ENCODE results near the gene LAMA5.

Gene LAMA5

DNA sequence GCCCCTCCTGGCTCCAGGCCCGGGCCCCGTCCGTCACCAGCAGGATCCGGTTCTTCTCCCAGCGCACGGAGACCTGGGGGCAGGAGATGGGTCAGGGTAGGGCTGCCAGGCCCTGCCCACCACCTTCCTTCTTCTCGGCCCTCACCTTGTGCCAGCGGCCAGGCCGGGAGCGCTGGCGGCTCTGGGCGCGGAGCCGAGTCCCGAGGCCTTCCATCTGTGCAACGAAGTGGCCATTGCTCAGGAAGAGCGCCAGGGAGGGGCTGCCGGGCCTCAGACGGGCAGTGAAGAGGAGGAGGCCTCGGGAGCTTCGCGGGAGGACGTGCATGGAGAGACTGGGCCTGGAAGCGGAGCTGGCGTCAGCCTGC, 56.4 kb downstream of the LAMA5 start:
- no peak for DNase-seq

DNA sequence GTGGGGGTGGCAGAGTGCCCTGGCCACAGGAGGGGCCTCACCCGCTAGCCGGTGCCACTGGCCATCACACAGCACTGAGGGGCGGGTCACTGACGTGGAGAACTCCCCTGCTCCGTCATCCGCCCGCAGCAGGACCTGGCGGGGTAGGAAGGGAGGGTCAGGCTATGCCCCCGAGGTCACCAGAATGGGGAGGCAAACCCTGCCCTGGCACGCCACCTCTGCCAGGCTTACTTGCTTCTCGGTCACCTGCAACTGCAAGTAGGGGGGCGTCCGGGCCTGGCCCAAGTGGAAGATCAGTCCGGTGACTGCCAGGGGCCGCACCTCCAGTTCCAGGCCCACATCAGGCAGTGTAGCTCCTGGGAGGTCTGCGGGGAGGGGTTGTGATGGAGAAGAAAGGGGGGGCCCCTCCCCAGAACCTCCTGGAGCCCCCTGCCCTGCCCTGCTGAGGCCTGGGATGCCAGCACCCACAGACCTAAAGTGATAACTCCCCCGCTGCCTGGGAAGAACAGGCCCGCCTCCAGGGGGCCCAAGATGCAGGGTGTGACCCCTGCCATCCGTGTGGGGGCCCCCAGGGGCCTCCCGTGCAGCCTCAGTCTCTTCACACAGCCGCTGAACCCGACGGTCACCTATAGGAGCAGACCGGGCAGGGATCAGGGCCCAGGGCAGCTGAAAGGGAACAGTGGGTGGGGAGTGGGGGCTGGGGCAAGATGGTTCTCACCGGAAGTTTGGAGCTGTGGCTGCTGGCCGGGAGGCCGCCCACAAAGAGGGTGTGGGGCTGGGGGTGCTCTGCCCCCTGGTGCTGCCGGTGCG, 57.0 kb downstream of the LAMA5 start:
- no peak for DNase-seq

DNA sequence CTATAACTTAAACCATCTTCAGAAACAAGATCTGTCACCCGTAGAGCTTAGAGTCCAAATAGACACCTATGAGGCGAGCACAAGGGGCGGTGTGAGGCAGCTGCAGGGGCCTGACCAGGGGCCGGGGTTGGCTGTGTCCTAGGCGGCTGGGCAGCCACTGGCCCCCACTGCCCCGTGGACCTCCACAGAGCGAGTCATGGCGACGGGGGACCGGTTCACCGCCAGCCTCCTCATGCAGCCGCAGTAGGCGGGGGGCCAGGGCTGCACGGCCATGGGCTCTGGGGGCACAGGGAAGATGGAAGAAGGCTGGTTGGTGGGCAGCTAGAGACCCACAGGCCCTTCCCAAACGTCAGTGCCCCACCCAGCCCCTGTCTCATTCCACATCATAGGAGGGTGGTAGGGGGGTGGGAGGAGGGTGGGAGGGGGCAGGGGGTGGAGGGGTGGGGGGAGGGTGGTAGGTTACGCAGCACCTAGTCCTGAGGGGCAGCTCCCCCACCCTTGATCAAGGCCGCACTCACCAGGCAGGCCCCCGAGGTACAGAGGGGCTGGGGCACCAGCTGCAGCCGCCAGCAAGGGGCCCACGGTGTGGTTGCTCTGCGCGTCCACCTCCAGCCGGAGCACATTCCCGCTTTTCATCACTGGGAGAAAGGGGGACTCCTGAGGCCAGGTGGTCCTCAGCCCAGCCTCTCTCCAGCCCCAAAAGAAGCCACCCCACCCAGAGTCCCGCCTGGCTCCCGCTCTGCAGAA, 57.7 kb downstream of the LAMA5 start:
- no peak for DNase-seq

DNA sequence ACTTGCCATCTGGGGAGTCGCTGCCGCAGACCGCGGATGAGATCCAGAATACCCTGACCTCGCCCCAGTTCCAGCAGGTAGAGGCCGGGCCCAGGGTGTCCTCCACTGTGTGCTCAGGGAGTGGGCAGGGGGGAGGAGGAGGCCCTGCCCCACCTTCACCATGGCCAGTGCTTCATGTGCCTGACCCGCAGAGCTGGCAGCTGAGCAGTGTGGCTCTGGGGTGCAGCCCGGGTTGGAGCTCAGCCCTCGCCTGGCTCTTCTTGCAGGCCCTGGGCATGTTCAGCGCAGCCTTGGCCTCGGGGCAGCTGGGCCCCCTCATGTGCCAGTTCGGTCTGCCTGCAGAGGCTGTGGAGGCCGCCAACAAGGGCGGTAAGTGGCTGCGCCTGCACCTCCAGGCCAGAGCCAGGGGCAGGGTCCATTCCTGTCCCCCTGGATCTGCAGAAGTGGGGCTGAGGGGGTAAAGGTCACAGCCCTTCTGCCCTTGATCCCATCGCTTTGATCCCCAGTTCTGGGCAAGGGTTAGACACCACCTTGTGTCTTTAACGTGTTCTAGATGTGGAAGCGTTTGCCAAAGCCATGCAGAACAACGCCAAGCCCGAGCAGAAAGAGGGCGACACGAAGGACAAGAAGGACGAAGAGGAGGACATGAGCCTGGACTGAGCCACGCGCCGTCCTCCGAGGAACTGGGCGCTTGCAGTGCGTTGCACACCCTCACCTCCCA, 58.9 kb downstream of the LAMA5 start:
- DNase-seq, result no peak

DNA sequence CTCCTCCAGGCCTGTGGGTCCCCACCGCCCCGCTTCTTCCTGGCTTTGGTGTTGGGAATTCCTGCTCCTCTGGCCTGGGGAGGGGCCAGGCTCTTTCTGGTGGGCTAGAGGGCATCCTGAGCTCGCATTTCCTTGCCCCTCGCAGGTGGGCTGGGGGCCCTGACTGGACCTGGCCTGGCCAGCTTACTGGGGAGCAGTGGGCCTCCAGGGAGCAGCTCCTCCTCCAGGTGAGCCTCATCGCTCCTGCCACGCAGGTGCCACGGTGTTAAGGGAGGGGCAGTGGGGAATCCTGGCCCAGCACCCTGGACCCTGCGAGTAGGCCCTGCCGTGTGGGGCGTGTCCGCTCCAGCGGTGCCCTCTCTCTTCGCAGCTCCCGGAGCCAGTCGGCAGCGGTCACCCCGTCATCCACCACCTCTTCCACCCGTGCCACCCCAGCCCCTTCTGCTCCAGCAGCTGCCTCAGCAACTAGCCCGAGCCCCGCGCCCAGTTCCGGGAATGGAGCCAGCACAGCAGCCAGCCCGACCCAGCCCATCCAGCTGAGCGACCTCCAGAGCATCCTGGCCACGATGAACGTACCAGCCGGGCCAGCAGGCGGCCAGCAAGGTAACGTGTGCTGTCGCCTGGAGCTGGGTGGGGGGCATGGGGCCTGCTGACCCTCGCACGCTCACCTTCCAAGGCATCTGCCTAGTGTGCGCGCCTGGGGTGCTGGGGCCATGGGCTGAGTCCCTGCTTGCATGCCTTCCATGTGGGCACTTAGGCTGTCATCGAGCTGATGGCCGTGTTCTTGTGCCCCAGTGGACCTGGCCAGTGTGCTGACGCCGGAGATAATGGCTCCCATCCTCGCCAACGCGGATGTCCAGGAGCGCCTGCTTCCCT, 59.6 kb downstream of the LAMA5 start:
- no peak for DNase-seq

DNA sequence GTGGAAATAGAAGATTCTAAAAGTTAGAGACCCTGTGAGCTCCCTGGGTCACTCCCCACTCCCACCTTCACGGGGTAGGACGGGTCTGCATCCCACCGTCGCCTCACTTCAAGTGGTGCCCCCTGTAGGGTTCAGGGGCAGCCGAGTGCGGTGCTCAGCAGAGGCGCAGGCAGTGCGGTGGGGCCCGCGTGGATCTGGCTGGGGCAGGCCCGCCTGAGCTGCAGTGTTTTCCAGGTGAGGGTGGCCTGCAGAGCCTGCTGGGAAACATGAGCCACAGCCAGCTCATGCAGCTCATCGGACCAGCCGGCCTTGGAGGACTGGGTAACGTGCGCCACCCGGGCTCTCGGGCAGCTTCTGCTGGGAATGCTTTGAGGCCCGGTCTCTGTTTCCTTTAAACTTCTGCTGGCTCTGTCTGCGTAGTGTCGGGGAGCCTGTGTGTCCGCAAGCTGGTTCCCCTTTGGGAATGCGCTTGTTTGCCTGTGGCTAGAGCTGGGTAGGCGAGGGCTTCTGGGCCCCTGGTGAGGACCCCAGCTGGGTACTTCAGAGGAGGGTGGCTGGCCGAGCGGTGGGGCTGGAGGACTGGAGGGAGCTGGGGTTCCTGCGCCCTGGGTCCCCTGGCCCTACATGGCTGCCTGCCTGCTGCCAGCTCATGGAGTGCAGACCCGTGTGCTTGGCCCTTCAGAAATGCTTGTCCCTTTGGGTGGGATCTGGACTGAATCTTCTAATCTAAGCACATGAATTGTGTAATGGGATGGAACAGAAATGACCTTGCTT, 60.5 kb downstream of the LAMA5 start:
- DNase-seq, result no peak

DNA sequence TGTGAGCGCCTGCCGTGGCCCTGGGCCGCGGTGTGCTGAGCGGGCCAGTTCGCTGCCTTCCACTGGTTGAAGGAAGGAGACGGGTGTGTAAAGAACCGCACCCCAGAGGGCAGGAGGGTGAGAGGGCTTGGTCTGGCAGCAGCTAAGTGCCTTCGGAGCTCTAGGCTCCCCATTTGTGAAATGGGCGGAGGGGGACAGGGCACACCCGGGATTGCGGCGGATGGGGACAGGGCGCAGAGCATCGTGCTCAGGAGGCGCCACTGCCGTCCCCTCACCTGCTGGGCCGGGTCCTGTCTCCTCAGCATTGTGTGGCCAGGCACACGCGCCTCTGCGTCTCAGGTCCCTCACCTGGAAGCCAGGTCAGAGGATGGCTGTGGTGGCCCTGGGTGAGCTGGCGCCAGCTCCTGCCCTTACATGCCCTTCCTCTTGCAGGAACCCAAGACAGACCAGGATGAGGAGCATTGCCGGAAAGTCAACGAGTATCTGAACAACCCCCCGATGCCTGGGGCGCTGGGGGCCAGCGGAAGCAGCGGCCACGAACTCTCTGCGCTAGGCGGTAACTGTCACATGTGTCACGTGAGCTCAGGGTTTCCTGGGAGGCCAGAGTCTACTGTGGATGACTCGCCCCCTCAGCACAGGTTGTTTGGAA, 61.2 kb downstream of the LAMA5 start:
- DNase-seq, result no peak

DNA sequence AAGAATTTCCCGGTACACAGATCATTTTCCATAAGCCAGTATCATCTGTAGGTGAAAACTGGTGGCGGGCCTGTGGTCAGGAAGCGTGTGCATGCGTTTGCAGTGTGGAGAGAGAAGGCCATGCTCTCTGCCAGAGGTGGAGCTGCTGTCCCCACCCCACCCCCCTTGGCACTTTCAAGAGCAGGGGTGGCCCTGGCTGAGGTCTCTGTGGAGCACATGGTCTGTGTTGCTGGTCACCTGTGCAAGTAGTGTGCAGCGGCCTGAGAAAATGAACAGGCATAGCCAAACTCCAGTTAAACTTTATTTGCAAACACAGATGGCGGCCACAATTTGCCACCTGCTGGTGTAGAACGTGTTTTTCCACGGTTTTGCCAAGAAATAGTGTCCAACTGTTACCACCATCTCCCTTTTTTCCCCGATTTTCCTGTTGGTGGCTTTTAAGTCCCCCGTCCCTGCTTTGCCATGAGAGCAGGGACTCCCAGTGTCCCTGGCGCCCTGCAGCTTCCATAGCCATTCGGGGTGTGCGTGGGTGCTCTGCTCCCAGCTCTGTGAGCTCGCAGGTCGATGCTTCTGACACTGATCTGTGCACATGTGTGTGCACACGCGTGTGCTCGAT, 61.9 kb downstream of the LAMA5 start:
- no peak for DNase-seq

DNA sequence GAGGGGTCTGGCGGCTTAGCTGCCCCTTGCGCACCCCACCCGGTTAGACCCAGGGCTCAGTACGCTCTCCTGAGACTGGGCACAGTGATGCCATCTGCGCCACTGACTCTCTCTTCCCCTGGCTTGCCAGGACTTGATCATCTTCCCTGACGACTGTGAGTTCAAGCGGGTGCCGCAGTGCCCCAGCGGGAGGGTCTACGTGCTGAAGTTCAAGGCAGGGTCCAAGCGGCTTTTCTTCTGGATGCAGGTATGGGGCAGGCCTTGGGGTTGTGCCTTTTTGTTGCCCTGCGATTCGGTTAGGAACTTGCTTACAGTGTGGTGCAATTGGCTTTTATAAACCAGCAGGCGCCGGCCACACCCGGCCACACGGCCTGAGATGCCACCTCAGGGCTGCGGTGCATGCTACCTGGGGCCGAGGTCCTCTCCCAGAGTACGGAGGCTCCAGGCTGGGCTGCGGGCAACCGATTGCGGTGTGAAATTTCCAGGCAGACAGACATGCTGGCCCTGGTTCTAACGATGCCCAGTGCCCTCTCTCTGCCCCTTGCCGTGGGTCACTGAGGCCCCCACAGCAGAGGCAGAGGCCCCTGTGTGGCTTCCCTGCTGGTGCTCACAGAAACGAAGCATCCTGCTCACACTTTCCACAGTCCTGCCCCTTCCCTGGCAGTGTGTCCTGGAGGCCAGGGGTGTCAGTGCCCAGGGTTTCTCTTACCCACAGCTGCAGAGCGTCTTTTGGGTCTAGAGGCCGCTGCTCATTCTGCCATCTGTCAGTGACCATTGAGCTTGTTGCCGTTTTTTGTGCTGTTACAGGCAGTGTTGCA, 62.6 kb downstream of the LAMA5 start:
- DNase-seq, result no peak

DNA sequence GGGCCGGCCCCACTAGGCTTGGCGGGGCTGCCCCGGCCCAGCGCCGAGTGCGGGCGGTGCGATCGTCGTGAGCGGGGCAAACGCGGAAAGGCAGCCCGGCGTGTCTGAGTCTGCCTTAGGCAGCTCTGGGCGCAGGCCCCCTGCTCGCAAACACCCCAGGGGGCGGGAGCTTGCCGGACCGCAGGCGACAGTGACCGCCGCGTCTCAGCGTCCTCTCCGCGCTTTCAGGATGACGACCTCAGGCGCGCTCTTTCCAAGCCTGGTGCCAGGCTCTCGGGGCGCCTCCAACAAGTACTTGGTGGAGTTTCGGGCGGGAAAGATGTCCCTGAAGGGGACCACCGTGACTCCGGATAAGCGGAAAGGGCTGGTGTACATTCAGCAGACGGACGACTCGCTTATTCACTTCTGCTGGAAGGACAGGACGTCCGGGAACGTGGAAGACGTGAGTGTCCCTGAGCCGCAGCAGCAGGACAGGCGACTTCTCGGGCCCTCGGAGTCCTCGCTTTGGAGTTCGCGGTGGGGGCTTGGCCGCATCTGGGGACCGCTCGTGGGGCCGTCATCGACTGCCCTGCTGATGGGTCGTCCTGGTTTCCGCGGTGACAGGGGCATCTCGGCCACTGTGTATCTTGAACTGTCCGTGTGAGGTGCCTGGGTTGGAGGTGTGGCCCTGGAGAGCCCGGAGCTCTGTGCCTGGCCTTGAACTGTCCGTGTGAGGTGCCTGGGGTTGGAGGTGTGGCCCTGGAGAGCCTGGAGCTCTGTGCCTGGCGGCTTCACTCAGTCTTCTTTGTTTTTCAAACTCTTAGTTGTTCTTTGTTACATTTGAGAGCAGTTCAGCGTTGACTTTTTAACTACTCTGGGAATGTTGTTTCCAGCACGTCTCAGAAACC, 63.5 kb downstream of the LAMA5 start:
- DNase-seq, result no peak

DNA sequence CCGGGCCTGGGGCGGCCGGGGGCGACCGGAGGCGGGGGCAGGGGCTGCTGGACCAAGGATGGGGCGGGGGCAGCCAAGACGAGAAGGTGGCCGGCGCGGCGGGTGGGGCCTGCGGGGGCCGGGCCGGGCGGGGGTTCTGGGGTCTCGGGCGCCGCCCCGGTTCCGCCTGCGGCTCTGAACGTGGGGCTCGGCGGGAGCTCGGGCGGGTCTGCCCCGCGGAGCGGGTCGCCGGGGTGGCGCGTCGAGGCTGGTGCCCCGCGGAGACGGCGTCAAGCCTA, 64.1 kb downstream of the LAMA5 start:
- DNase-seq, result no peak

DNA sequence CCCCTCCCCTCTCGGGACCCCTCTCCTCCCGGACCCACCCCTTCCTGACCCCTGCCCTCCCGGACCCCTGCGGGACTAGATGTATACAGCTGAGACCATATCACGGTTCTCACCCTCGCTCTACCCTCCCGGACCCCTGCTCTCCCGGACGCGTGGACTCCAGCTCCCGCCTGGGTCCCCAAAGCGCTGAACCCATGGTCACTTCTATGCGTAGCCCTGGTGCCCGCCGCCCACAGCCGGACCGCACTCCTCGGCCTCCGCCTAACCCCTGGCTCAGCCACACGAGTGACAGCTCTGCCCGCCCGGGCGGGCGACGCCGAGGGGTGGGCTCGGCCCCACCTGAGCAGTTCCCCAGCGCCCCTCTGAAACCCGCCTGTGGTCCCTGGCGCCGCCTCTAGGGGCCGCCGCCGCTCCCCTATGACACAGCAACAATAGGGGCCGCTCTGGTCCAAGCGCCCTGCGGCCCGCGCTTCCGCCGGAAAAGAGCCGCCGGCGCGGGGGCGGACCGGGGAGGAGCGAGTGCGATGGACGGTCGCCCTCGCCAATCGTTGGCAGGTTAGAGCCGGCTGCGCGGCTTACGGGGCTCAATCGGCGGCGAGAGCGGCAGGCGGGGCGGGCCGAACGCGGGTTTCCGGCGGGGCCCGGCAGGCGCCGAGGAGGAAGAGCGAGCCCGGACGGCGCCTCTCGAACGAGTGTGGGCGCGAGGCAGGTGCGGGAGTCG, 64.6 kb downstream of the LAMA5 start, which contains the start of gene ADRM1:
TSS of gene ADRM1 (plus strand) at position 657 of the 721 bp plus-strand sequence. CDS start 572 bp downstream, outside the sequence.
- peak; percentile 96 for DNase-seq

DNA sequence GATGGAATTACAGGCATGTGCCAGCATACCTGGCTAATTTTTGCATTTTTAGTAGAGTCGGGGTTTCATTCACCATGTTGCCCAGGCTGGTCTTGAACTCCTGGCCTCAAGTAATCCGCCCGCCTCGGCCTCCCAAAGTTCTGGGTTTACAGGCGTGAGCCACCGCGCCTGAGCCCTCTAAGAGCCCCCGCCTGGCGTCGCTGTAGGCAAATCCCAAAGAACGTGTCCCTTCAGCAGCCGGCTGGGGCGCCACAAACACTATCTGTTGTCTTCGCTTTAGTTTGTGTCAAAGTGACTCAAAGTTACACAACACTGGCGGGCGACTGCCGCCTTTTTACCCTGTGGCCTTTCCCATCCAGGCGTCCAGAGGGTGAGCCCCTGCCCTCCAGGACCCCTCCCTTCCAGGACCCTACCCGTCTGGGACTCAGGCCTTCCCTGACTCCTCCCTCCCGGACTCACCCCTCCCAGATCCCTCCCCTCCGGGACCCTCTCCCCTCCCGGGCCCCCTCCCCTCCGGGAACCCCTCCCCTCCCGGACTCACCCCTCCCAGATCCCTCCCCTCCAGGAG, 65.3 kb downstream of the LAMA5 start:
- DNase-seq, result peak; percentile 95

DNA sequence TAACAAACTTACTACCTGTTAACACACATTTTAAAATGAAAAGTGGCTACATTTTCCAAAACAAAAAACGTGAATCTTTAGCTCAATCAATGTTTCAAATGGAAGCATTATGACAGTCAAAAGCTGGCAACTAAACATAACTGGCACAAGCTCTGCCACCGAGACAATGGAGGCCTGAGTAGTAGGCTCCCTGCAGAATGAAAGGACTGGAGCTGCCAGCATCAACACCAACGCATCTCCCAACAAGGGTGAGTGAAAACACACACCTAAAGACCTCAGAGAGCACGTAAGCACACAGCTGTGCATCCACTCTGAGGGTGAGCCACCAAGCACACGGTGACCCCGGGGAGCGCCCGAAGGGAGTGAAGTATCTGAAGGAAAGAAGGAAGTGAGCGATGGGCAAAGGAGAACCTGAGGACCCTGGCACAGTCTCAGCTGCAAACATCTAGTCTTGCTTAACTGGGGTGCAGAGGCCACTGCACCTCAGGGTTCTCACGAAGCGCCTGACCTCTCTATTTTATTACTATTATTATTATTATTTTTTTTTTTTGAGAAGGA, 65.9 kb downstream of the LAMA5 start:
- no peak for DNase-seq

DNA sequence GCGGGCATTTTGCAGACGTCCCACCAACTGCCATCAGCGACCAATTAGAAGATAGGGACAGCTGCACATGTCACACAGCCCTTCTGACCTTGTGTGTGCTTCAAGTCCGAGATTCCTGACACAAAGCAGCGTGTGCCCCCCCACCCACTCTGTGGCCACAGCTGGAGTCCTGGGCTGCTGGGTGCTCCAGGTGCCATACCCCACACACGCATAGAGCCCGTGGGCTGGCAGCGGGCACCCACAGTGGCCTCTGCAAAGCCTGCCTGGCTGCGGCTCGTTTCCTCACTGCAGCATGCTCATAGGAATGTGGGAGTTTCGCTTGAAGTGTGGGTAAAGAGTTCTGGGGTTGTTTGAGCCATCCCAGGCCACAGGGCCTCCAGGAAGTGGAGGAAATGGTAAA, 66.8 kb downstream of the LAMA5 start:
- DNase-seq, result no peak

DNA sequence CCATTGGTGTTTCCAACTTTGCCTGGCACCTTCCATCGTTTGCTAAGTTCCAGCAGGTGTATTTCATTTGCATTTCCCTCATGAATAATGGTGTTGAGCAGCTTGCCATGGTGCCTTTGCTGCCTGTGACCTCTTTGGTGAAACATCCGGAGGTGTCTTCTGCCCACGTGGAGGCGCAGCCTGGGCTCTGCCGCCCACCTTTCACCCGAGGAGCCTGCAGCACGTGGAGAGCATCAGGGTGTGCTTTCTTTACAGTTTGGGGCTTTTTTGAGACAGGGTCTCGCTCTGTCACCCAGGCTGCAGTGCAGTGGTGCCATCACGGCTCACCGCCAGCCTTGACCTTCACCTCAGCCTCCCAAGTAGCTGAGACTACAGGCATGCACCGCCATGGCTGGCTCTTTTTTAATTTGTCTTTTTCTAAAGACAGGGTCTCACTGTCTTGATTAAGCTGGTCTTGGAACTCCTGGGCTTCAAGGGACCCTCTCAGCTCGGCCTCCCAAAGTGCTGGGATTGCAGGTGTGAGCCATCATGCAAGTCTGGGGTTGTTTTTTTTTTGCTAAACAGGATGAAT, 67.4 kb downstream of the LAMA5 start:
- peak; percentile 51 for DNase-seq

DNA sequence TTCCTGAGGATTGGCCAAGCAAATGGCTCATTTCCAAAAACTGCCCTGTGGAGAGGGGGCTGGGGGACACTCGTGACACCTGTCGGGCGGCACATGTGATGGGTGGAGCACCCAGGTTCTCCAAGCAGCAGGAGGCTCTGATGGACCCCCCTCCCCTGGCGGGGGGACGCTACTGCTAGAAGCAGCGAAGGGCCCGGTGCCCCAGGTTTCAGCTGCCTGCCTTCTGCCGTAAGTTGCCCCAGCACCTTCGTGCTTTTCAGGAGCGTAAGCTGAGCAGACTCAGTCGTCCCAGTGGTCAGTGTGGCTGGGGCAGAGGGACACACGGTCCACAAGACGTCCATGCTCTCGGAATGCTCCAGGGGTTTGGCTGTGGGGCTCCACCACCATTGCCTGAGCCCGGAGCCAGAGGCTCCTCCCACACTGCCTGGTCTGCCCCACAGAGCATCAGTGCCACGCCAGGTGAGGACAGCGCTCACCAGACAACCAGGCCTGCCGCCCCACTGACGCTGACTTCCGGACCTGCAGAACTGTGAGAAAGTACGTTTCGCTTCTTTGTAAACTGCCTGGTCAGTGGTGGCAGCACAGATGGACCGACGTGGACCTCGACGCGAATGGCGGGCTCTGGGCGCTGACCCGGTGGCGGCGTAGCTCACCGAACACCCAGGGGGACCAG, 68.4 kb downstream of the LAMA5 start:
- DNase-seq, result no peak

All from NCI-H526 treated with DMSO at 0.1 percent for 48 hours (cell line).